Measurements from ENCODE around the gene NDUFB4.

NDUFB4 gene

GRCh38 chr3:120622457-120622856, 26.3 kb downstream of the NDUFB4 start:
- Histone ChIP-seq H3K14ac (ENCODE audit: low read length in 2 of 2) (no peak overlapping the region), H3K27ac (ENCODE audit: low read length, poor library complexity, severe bottlenecking) (no peak overlapping the region), H3K4me2 (ENCODE audit: low read length, poor library complexity, severe bottlenecking) (no peak overlapping the region), H4K8ac (ENCODE audit: low read length) (no peak overlapping the region), H3K18ac (ENCODE audit: low read depth in 1 of 2, low read length in 2 of 2) (no peak overlapping the region), H3K4me1 (ENCODE audit: control insufficient read depth, insufficient read depth, low read depth, low read length) (no peaks in the 10 kb centered on the region), H3K9ac (ENCODE audit: low read length) (no peak overlapping the region), H3K4me3 (ENCODE audit: insufficient read depth in 1 of 2, low read depth in 1 of 2, low read length in 2 of 2) (no peak overlapping the region), H3K4ac (ENCODE audit: low read depth in 1 of 2, low read length in 2 of 2) (no peak overlapping the region), H2BK120ac (ENCODE audit: low read depth, low read length) (no peak overlapping the region), H2BK5ac (ENCODE audit: low read depth, low read length, poor library complexity, severe bottlenecking) (no peak overlapping the region), H3K36me3 (ENCODE audit: control insufficient read depth in 1 of 2, insufficient read depth in 2 of 2, low read depth in 1 of 2, low read length in 2 of 2) (no peaks in the 10 kb centered on the region), H3K27me3 (ENCODE audit: control insufficient read depth in 1 of 2, insufficient read depth in 1 of 2, low read length in 2 of 2) (no peaks in the 10 kb centered on the region), H4K91ac (ENCODE audit: low read length) (no peak overlapping the region), H3K23ac (ENCODE audit: low read length in 2 of 2) (no peak overlapping the region), H2AK5ac (ENCODE audit: low read length, severe bottlenecking) (no peak overlapping the region), H2AFZ (ENCODE audit: low read depth, low read length) (no peak overlapping the region), H2BK15ac (ENCODE audit: low read depth, poor library complexity, severe bottlenecking) (no peak overlapping the region), H3K9me3 (ENCODE audit: control insufficient read depth, low read length) (no peaks in the 10 kb centered on the region), H3K79me1 (replicated peaks; ENCODE audit: low read length, poor library complexity, severe bottlenecking) (no peaks in the 10 kb centered on the region), H2BK12ac (ENCODE audit: low read length in 2 of 2) (no peak overlapping the region)
- WGBS: 66% methylated on average over 3 of the region's 3 CpGs
- DNase-seq: no peak

GRCh38 chr3:120622870-120623726, 27.0 kb downstream of the NDUFB4 start:
- Histone ChIP-seq H3K79me1 (replicated peaks; ENCODE audit: low read length, poor library complexity, severe bottlenecking) (no peaks in the 10 kb centered on the region), H3K36me3 (ENCODE audit: control insufficient read depth in 1 of 2, insufficient read depth in 2 of 2, low read depth in 1 of 2, low read length in 2 of 2) (no peaks in the 10 kb centered on the region), H3K4me1 (ENCODE audit: control insufficient read depth, insufficient read depth, low read depth, low read length) (no peaks in the 10 kb centered on the region), H3K27ac (ENCODE audit: low read length, poor library complexity, severe bottlenecking) (no peak overlapping the region), H3K4me2 (ENCODE audit: low read length, poor library complexity, severe bottlenecking) (no peak overlapping the region), H2BK120ac (ENCODE audit: low read depth, low read length) (no peak overlapping the region), H4K91ac (ENCODE audit: low read length) (no peak overlapping the region), H3K4me3 (ENCODE audit: insufficient read depth in 1 of 2, low read depth in 1 of 2, low read length in 2 of 2) (no peak overlapping the region), H2AFZ (ENCODE audit: low read depth, low read length) (no peak overlapping the region), H4K8ac (ENCODE audit: low read length) (no peak overlapping the region), H2BK15ac (ENCODE audit: low read depth, poor library complexity, severe bottlenecking) (no peak overlapping the region), H3K14ac (ENCODE audit: low read length in 2 of 2) (no peak overlapping the region), H2BK12ac (ENCODE audit: low read length in 2 of 2) (no peak overlapping the region), H3K18ac (ENCODE audit: low read depth in 1 of 2, low read length in 2 of 2) (no peak overlapping the region), H2BK5ac (ENCODE audit: low read depth, low read length, poor library complexity, severe bottlenecking) (no peak overlapping the region), H3K9me3 (ENCODE audit: control insufficient read depth, low read length) (no peaks in the 10 kb centered on the region), H3K4ac (ENCODE audit: low read depth in 1 of 2, low read length in 2 of 2) (no peak overlapping the region), H3K23ac (ENCODE audit: low read length in 2 of 2) (no peak overlapping the region), H2AK5ac (ENCODE audit: low read length, severe bottlenecking) (no peak overlapping the region), H3K9ac (ENCODE audit: low read length) (no peak overlapping the region), H3K27me3 (ENCODE audit: control insufficient read depth in 1 of 2, insufficient read depth in 1 of 2, low read length in 2 of 2) (no peaks in the 10 kb centered on the region)
- DNase-seq: no peak
- whole genome bisulfite sequencing: 79% methylated on average over 11 of the region's 12 CpGs

- no peak overlapping the region for H3K4me3 ChIP-seq (ENCODE audit: insufficient read depth in 1 of 2, low read depth in 1 of 2, low read length in 2 of 2)
- no peak for DNase-seq
- no peak overlapping the region for H3K18ac ChIP-seq (ENCODE audit: low read depth in 1 of 2, low read length in 2 of 2)
- H2BK5ac ChIP-seq (ENCODE audit: low read depth, low read length, poor library complexity, severe bottlenecking): no peak overlapping the region
- H3K4me1 ChIP-seq (ENCODE audit: control insufficient read depth, insufficient read depth, low read depth, low read length): no peaks in the 10 kb centered on the region
- no peak overlapping the region for H4K91ac ChIP-seq (ENCODE audit: low read length)
- H3K4me2 ChIP-seq (ENCODE audit: low read length, poor library complexity, severe bottlenecking): no peak overlapping the region
- H3K9ac ChIP-seq (ENCODE audit: low read length): no peak overlapping the region
- H3K36me3 ChIP-seq (ENCODE audit: control insufficient read depth in 1 of 2, insufficient read depth in 2 of 2, low read depth in 1 of 2, low read length in 2 of 2): no peaks in the 10 kb centered on the region
- no peak overlapping the region for H3K23ac ChIP-seq (ENCODE audit: low read length in 2 of 2)
- no peaks in the 10 kb centered on the region for H3K79me1 ChIP-seq (replicated peaks; ENCODE audit: low read length, poor library complexity, severe bottlenecking)
- no peak overlapping the region for H4K8ac ChIP-seq (ENCODE audit: low read length)
- no peaks in the 10 kb centered on the region for H3K27me3 ChIP-seq (ENCODE audit: control insufficient read depth in 1 of 2, insufficient read depth in 1 of 2, low read length in 2 of 2)
- H3K4ac ChIP-seq (ENCODE audit: low read depth in 1 of 2, low read length in 2 of 2): no peak overlapping the region
- H3K9me3 ChIP-seq (ENCODE audit: control insufficient read depth, low read length): no peaks in the 10 kb centered on the region
- H2BK15ac ChIP-seq (ENCODE audit: low read depth, poor library complexity, severe bottlenecking): no peak overlapping the region
- H2AK5ac ChIP-seq (ENCODE audit: low read length, severe bottlenecking): no peak overlapping the region
- H3K14ac ChIP-seq (ENCODE audit: low read length in 2 of 2): no peak overlapping the region
- H2AFZ ChIP-seq (ENCODE audit: low read depth, low read length): no peak overlapping the region
- H2BK12ac ChIP-seq (ENCODE audit: low read length in 2 of 2): no peak overlapping the region
- H3K27ac ChIP-seq (ENCODE audit: low read length, poor library complexity, severe bottlenecking): no peak overlapping the region
- H2BK120ac ChIP-seq (ENCODE audit: low read depth, low read length): no peak overlapping the region
Observed at GRCh38 chr3:120623727-120624093, 27.6 kb downstream of the NDUFB4 start.

GRCh38 chr3:120625159-120625586, 29.0 kb downstream of the NDUFB4 start:
- Histone ChIP-seq H3K4me1 (ENCODE audit: control insufficient read depth, insufficient read depth, low read depth, low read length) (no peaks in the 10 kb centered on the region), H2AK5ac (ENCODE audit: low read length, severe bottlenecking) (no peak overlapping the region), H3K79me1 (replicated peaks; ENCODE audit: low read length, poor library complexity, severe bottlenecking) (no peaks in the 10 kb centered on the region), H2BK15ac (ENCODE audit: low read depth, poor library complexity, severe bottlenecking) (no peak overlapping the region), H3K9me3 (ENCODE audit: control insufficient read depth, low read length) (peaks cover 2% of the 10 kb centered on the region), H4K91ac (ENCODE audit: low read length) (no peak overlapping the region), H3K27ac (ENCODE audit: low read length, poor library complexity, severe bottlenecking) (no peak overlapping the region), H2BK12ac (ENCODE audit: low read length in 2 of 2) (no peak overlapping the region), H3K9ac (ENCODE audit: low read length) (no peak overlapping the region), H3K14ac (ENCODE audit: low read length in 2 of 2) (no peak overlapping the region), H3K36me3 (ENCODE audit: control insufficient read depth in 1 of 2, insufficient read depth in 2 of 2, low read depth in 1 of 2, low read length in 2 of 2) (no peaks in the 10 kb centered on the region), H2BK120ac (ENCODE audit: low read depth, low read length) (no peak overlapping the region), H2BK5ac (ENCODE audit: low read depth, low read length, poor library complexity, severe bottlenecking) (no peak overlapping the region), H3K23ac (ENCODE audit: low read length in 2 of 2) (no peak overlapping the region), H3K27me3 (ENCODE audit: control insufficient read depth in 1 of 2, insufficient read depth in 1 of 2, low read length in 2 of 2) (no peaks in the 10 kb centered on the region), H2AFZ (ENCODE audit: low read depth, low read length) (no peak overlapping the region), H3K4me2 (ENCODE audit: low read length, poor library complexity, severe bottlenecking) (no peak overlapping the region), H3K4me3 (ENCODE audit: insufficient read depth in 1 of 2, low read depth in 1 of 2, low read length in 2 of 2) (no peak overlapping the region), H3K4ac (ENCODE audit: low read depth in 1 of 2, low read length in 2 of 2) (no peak overlapping the region), H3K18ac (ENCODE audit: low read depth in 1 of 2, low read length in 2 of 2) (no peak overlapping the region), H4K8ac (ENCODE audit: low read length) (no peak overlapping the region)
- DNase-seq: no peak

Data from mesenchymal stem cell (in vitro differentiated cells and primary cell).